ENCODE measurements around the gene MMP20. TPM values are rescaled to one million over a fixed set of nuclear protein-coding genes. Genes with fewer than 3 reads are reported as not detected.

Gene MMP20
- total RNA-seq, 3 donors from 2014 or later = not detected

- TF ChIP-seq, protein P1, sequence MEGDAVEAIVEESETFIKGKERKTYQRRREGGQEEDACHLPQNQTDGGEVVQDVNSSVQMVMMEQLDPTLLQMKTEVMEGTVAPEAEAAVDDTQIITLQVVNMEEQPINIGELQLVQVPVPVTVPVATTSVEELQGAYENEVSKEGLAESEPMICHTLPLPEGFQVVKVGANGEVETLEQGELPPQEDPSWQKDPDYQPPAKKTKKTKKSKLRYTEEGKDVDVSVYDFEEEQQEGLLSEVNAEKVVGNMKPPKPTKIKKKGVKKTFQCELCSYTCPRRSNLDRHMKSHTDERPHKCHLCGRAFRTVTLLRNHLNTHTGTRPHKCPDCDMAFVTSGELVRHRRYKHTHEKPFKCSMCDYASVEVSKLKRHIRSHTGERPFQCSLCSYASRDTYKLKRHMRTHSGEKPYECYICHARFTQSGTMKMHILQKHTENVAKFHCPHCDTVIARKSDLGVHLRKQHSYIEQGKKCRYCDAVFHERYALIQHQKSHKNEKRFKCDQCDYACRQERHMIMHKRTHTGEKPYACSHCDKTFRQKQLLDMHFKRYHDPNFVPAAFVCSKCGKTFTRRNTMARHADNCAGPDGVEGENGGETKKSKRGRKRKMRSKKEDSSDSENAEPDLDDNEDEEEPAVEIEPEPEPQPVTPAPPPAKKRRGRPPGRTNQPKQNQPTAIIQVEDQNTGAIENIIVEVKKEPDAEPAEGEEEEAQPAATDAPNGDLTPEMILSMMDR (IDR thresholded peaks at IDR 0.05) = no peak
- Histone ChIP-seq H3K4me3 (no peak overlapping the region), H3K36me3 (ENCODE audit: low read depth) (no peaks in the 10 kb centered on the region), H3K4me1 (ENCODE audit: low read depth) (no peaks in the 10 kb centered on the region), H3K9me3 (no peaks in the 10 kb centered on the region)
- ATAC-seq (no peak), DNase-seq (no peak)
- intact Hi-C loops (cut with DNase I, micrococcal nuclease) = no loop called here
These were observed 34.7 kb downstream of the MMP20 start for GRCh38 chr11:102590276-102591049.

DNA sequence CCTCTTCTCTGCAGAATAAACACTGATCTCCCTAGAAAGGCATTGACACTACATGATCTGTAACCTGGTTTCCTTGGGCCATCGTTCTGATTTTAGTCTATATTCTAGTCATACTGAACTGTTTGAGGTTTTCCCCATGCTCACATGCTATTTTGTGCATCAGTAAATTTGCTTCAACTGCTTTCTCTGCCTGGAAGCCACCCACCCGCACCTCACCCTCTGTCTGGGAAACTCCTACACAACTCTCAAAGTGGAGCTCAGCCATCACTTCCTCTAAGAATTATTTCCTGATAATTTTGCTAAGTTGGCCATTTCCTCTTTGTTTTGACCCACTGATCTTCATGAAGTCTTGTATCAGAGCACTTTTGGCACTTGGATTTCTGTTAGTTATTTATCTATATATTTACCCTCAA, 36.1 kb downstream of the MMP20 start:
- ATAC-seq = no peak
- no peaks in the 10 kb centered on the region for H3K4me1 ChIP-seq (ENCODE audit: low read depth)
- no peak for DNase-seq
- no peaks in the 10 kb centered on the region for H3K36me3 ChIP-seq (ENCODE audit: low read depth)
- intact Hi-C loops (cut with DNase I, micrococcal nuclease) = no loop called here
- TF ChIP-seq, protein P1 (IDR thresholded peaks at IDR 0.05) = no peak
- H3K4me3 ChIP-seq = no peak overlapping the region
- no peaks in the 10 kb centered on the region for H3K9me3 ChIP-seq

DNA sequence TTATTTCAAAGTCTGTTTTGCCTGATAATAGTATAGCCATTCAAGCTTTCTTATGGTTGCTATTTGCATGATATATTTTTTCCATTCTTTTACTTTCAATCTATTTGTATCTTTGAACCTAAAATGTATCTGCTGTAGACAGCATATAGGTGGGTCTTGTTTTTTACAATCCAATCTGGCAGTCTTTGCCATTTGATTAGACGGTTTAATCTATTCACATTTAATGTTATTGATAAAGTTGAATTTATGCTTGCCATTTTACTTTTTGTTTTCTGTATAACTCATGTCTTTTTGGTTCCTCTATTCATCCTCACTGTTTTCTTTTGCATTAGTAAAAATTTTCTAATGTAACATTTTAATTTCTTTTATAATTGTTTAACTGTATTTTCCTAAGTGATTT, 37.4 kb downstream of the MMP20 start:
- Histone ChIP-seq H3K4me3 (no peak overlapping the region), H3K36me3 (ENCODE audit: low read depth) (no peaks in the 10 kb centered on the region), H3K9me3 (no peaks in the 10 kb centered on the region), H3K4me1 (ENCODE audit: low read depth) (no peaks in the 10 kb centered on the region)
- TF ChIP-seq, protein P1 (IDR thresholded peaks at IDR 0.05) = no peak
- intact Hi-C loops (cut with DNase I, micrococcal nuclease) = no loop called here
- ATAC-seq (no peak), DNase-seq (no peak)

DNA sequence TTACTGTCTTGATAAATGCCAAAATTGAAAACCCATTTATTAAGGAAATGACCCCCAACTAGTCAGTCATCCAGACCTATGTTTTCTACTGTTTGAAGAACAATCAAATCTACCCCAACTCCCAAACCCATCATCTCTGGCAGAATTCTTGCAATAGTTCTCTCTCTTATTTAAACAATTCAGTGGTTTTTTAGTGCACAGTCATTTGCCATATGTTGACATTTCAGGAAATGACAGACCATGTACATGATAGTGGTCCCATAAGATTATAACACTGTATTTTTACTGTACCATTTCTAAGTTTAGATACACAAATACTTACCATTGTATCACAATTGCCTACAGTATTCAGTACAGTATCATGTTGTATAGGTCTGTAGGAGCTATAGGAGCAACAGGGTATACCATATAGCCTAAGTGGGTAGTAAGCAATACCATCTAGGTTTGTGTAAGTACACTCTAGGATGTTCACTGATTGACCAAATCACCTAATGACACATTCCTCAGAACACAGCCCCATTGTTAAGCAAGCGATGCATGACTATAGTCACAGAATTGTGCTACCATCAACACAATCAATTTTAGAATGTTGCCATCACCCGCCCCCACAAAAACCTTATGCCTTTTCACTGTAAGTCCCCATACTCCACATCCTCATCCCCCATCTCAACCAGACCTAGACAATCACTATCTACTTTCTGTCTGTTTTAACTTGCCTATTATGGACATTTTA, 41.8 kb downstream of the MMP20 start:
- H3K9me3 ChIP-seq = no peaks in the 10 kb centered on the region

DNA sequence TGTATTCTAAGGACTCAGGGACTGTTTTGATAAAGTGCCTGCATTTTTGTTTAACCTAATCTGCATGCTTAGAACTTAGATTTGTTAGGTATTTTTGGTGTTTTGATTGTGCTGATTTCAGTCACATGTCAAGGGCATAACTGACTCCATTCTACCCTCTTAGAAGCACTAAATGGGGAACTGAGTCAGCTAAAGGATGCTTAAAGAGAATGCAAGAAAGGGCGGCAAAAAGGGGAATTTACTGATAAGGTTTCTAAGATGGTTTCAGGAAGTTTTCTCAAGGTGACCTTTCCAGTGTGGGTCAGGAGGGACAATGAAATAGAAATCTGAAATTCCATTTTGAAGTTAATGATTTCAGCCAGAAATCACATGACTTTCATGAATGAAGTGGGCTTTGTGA, 43.0 kb downstream of the MMP20 start:
- intact Hi-C loops (cut with DNase I, micrococcal nuclease) = no loop called here
- Histone ChIP-seq H3K9me3 (no peaks in the 10 kb centered on the region), H3K4me1 (ENCODE audit: low read depth) (no peaks in the 10 kb centered on the region), H3K4me3 (no peak overlapping the region), H3K36me3 (ENCODE audit: low read depth) (no peaks in the 10 kb centered on the region)
- DNase-seq (no peak), ATAC-seq (no peak)
- TF ChIP-seq, protein P1 (IDR thresholded peaks at IDR 0.05) = no peak

More for the DNA sequence above, 41.8 kb downstream of the MMP20 start:
- no peak overlapping the region for H3K4me3 ChIP-seq
- intact Hi-C loops (cut with DNase I, micrococcal nuclease) = no loop called here
- TF ChIP-seq, protein P1 (IDR thresholded peaks at IDR 0.05) = no peak
- DNase-seq = no peak
- H3K36me3 ChIP-seq (ENCODE audit: low read depth) = no peaks in the 10 kb centered on the region
- ATAC-seq = no peak
- H3K4me1 ChIP-seq (ENCODE audit: low read depth) = no peaks in the 10 kb centered on the region

Data from mucosa of descending colon (tissue), 3 donors.